NAMALWA (cell line): ENCODE data around the gene RHOXF2.
"Not testable (repeated sequence)": the region's sequence is repeated elsewhere in the genome, so short reads cannot be mapped to it uniquely, and the experiment has no call there.

Experiments
- DNase-seq: peaks from one replicate; pipeline ENCODE4 v3.0.0-alpha.2; 2015; ENCODE audit warnings: low spot score

The RHOXF2 gene

GRCh38 chrX:120158313-120158712, at the start of gene RHOXF2:
RHOXF2 (plus strand) TSS chrX:120158613; CDS start chrX:120158751, 138 bp downstream.
- not testable (repeated sequence) for DNase-seq

- no peak for DNase-seq
Observed at GRCh38 chrX:120109378-120109777, 49.0 kb upstream of the RHOXF2 start.

GRCh38 chrX:120111611-120112010, 46.8 kb upstream of the RHOXF2 start:
- no peak for DNase-seq

GRCh38 chrX:120115438-120115963, 42.9 kb upstream of the RHOXF2 start, which contains the start of gene RHOXF1:
RHOXF1 (minus strand) TSS chrX:120115913; CDS start chrX:120115862, 51 bp downstream.
- no peak for DNase-seq

- no peak for DNase-seq
Observed at GRCh38 chrX:120120223-120120622, 38.2 kb upstream of the RHOXF2 start.

GRCh38 chrX:120125444-120125843, 33.0 kb upstream of the RHOXF2 start:
- no peak for DNase-seq

GRCh38 chrX:120128306-120128846, 30.0 kb upstream of the RHOXF2 start:
- not testable (repeated sequence) for DNase-seq

GRCh38 chrX:120136128-120136527, 22.3 kb upstream of the RHOXF2 start:
- DNase-seq = no peak

GRCh38 chrX:120136840-120137239, 21.6 kb upstream of the RHOXF2 start:
- no peak for DNase-seq

GRCh38 chrX:120137439-120137838, 21.0 kb upstream of the RHOXF2 start:
- no peak for DNase-seq

- DNase-seq = no peak
Observed at GRCh38 chrX:120140293-120140981, 18.0 kb upstream of the RHOXF2 start.

GRCh38 chrX:120144178-120144844, 14.1 kb upstream of the RHOXF2 start:
- no peak for DNase-seq

- no peak for DNase-seq
Observed at GRCh38 chrX:120145295-120145925, 13.0 kb upstream of the RHOXF2 start.

GRCh38 chrX:120146323-120146722, 12.1 kb upstream of the RHOXF2 start:
- DNase-seq = not testable (repeated sequence)

GRCh38 chrX:120147537-120147936, 10.9 kb upstream of the RHOXF2 start:
- DNase-seq = no peak

GRCh38 chrX:120150109-120150744, 8.2 kb upstream of the RHOXF2 start:
- DNase-seq = not testable (repeated sequence)

GRCh38 chrX:120159086-120159485, 673 bp downstream of the RHOXF2 start:
- DNase-seq = not testable (repeated sequence)

- DNase-seq = not testable (repeated sequence)
Observed at GRCh38 chrX:120193254-120193653, 34.8 kb downstream of the RHOXF2 start.

GRCh38 chrX:120193720-120194119, 35.3 kb downstream of the RHOXF2 start:
- DNase-seq = not testable (repeated sequence)

- not testable (repeated sequence) for DNase-seq
Observed at GRCh38 chrX:120195786-120196185, 37.4 kb downstream of the RHOXF2 start.

GRCh38 chrX:120196626-120197283, 38.3 kb downstream of the RHOXF2 start:
- DNase-seq = not testable (repeated sequence)
